GM18505 (cell line): ENCODE results near the gene DNER.
"Not testable (repeated sequence)": the region's sequence is repeated elsewhere in the genome, so short reads cannot be mapped to it uniquely, and the experiment has no call there.

ENCODE experiments used
- ATAC-seq: cut with Tn5 transposase; IDR thresholded peaks from one replicate; pipeline ENCODE4 v1.9.1; 2021; ENCODE audit not compliant: unreplicated experiment
- POLR2A ChIP-seq: IDR thresholded peaks from 4 replicates; pipeline ENCODE4 v1.6.1; 2011; ENCODE audit warnings: borderline replicate concordance; ENCODE audit not compliant: insufficient read depth, insufficient read length; ENCODE audit errors: extremely low read depth

Gene DNER

GRCh38 chr2:229701062-229701461 is 13.3 kb downstream of the DNER start:
- no peak for TF ChIP-seq POLR2A
- ATAC-seq = no peak

GRCh38 chr2:229695961-229696360 is 18.4 kb downstream of the DNER start:
- no peak for ATAC-seq
- no peak for TF ChIP-seq POLR2A

DNA sequence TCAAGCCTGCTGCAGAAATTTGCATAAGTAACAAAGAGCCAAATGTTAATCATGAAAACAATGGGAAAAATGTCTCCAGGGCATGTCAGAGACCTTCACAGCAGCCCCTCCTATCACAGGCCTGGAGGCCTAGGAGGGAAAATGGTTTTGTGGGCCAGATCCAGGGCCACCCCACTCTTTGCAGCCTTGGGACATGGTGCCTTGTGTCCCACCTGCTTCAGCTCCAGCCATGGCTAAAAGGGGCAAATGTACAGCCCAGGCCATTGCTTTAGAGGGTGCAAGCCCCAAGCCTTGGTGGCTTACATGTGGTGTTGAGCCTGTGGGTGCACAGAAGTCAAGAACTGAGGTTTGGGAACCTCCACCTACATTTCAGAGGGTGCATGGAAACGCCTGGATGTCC is 20.5 kb downstream of the DNER start:
- not testable (repeated sequence) for ATAC-seq

GRCh38 chr2:229691631-229692030 is 22.7 kb downstream of the DNER start:
- no peak for ATAC-seq
- no peak for TF ChIP-seq POLR2A

DNA sequence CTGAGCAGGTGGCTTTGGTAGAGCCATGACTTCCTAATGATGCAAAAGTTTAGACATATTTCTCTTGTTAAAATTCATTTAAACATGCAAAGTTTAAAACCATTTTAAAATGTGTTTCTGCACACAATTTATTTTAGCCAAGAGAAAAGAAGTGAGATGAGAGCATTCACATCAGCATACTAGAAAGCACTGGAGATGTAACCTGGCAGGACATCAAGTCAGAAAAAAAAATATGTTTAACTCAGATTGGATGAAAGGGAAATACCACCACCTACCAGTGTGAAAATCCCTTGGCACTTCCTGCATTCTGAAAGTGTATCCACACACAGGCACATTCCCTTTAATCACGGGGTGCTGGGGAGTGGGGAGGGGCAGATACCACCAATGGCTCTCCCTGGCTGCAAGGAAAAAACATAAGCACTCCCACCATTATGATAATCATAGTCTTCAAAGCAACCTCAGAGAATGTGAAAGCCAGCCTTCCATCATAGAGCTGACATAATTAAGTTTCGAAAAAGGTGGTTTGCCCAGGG is 25.0 kb downstream of the DNER start:
- TF ChIP-seq POLR2A = no peak
- no peak for ATAC-seq

DNA sequence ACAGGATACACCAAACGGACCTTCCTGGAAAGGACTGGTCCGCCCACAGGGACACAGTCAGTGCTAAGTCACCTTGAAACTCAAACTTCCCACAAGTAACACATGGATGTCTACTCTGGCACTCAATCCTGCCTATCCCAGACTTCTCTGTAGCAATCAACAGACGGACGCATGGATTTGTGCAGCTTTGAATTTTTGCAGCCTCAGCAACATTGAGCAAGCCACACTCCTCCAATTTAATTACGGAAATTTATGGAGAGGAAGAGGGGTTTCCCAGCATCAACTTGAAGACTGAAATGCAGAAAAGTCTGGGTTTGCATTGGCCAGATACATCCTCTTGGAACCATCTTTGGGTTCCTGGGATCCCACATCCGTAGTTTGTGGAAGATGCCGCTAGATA is 26.2 kb downstream of the DNER start:
- TF ChIP-seq POLR2A = no peak
- no peak for ATAC-seq

DNA sequence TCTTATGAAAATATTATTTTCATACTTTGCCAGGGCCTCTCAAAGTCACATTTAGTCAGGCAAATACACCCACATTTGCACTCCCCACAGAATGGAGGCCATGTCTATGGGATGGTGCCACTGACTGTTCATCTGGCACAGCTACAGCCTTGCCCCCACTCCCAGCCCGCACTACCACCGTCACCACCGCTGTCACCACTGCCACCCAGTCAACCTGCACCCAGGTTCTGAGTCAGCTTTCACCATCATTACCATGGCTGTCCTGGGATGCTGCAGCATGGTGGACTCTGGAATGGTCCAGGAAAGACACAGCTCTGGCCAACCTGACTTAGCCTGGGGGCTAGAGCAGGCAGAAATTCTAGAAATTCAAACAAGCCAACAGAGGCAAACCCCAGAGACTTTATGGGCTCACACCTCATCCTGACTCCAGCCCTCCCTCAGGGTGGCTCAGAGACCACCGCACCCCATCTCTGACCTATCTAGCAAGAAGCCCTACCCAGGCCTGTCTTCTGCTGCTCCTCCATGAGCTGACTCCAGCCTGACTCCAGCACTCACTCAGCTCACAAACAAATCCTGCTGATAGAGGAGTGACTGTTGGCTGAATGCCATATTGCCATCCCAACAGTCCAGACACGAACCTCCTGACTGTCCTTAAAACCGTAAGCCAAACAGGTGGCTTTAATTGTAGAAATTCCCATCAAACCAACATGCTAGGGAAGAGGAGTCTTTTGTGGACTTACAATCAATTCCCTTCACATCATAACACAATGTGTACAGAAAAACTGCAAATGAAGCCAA is 28.0 kb downstream of the DNER start:
- ATAC-seq = no peak
- no peak for TF ChIP-seq POLR2A

GRCh38 chr2:229684942-229685562 is 29.3 kb downstream of the DNER start:
- no peak for TF ChIP-seq POLR2A
- no peak for ATAC-seq

- no peak for ATAC-seq
- TF ChIP-seq POLR2A = no peak
Observed at GRCh38 chr2:229679393-229680125, 34.8 kb downstream of the DNER start.

- ATAC-seq = no peak
- TF ChIP-seq POLR2A = no peak
Observed at GRCh38 chr2:229675569-229675968, 38.8 kb downstream of the DNER start.

DNA sequence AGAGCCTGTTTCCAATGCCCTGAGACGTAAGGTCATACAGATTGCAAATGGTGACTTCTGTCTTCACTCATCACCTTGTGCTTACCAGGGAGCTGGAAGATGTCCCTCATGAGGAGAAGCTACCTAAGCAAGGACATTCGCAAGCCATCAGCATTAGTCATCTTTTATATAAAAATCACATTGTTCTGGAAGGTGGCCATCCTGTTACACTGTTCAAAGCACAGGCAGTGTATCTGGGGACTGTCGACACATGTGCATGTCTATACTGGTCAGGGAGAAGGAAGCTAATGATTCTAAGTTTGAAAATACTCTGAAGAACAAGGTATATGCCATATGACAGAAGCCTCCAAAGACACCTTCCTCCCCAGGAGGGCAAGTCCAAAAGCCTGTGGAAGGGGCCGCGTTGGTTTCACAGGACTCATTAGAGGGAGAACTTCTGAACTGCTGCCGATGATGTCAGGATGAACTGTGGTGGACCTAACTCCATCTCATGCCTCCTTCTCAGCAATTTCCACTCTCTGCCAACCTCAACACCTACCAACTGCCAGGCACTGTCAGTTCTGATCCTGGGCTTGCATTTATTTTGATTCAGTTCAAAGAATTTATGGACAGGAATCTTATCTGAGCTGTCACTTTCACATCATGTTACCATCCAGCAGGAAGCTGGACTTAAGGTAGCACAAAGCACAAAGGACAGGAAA is 39.4 kb downstream of the DNER start:
- ATAC-seq = no peak
- no peak for TF ChIP-seq POLR2A

- ATAC-seq = no peak
Observed at GRCh38 chr2:229673676-229674075, 40.7 kb downstream of the DNER start.

GRCh38 chr2:229672021-229672420 is 42.3 kb downstream of the DNER start:
- ATAC-seq = no peak
- TF ChIP-seq POLR2A = no peak

More at GRCh38 chr2:229673676-229674075, 40.7 kb downstream of the DNER start:
- TF ChIP-seq POLR2A = no peak
